ENCODE data around the gene VPS18.

Gene VPS18

DNA sequence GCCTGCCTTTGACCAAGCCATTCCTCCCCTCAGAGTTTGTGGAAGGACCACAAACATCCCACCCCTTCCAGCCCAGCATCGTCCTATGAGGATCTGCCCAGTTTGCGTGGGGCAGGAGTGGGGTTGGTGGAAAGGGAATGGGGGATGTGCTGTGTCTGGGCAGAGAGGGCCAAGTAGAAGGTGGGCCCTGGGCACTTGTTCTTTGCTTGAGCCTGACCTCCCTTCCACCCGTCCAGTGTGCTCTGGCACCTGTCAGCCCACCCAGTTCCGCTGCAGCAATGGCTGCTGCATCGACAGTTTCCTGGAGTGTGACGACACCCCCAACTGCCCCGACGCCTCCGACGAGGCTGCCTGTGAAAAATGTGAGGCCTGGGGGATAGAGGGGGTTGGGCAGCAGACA is 40.1 kb upstream of the VPS18 start:
- Histone ChIP-seq H2AFZ (ENCODE audit: low read depth, low read length, severe bottlenecking) (no peak overlapping the region), H3K9me2 (replicated peaks; ENCODE audit: insufficient read depth, low read length) (no peaks in the 10 kb centered on the region), H3K27me3 (ENCODE audit: low read length) (no peaks in the 10 kb centered on the region), H3K27ac (ENCODE audit: low read depth, low read length) (no peak overlapping the region), H3K9ac (ENCODE audit: low read length) (no peak overlapping the region), H3K4me3 (ENCODE audit: insufficient read depth, low read length, poor library complexity, severe bottlenecking) (no peak overlapping the region), H3K79me2 (ENCODE audit: insufficient read depth, low read length) (no peaks in the 10 kb centered on the region), H3K4me2 (ENCODE audit: low read depth, low read length, poor library complexity, severe bottlenecking) (no peak overlapping the region), H3K36me3 (ENCODE audit: low read length) (no peaks in the 10 kb centered on the region), H4K20me1 (ENCODE audit: low read depth, low read length) (no peaks in the 10 kb centered on the region), H3K9me3 (ENCODE audit: insufficient read depth, low read length) (no peaks in the 10 kb centered on the region), H3F3A (ENCODE audit: insufficient read depth) (no peaks in the 10 kb centered on the region)
- TF ChIP-seq EZH2phosphoT487 (conservative IDR thresholded peaks at IDR 0.05; ENCODE audit: low read length): no peak
- TF ChIP-seq, protein P1, sequence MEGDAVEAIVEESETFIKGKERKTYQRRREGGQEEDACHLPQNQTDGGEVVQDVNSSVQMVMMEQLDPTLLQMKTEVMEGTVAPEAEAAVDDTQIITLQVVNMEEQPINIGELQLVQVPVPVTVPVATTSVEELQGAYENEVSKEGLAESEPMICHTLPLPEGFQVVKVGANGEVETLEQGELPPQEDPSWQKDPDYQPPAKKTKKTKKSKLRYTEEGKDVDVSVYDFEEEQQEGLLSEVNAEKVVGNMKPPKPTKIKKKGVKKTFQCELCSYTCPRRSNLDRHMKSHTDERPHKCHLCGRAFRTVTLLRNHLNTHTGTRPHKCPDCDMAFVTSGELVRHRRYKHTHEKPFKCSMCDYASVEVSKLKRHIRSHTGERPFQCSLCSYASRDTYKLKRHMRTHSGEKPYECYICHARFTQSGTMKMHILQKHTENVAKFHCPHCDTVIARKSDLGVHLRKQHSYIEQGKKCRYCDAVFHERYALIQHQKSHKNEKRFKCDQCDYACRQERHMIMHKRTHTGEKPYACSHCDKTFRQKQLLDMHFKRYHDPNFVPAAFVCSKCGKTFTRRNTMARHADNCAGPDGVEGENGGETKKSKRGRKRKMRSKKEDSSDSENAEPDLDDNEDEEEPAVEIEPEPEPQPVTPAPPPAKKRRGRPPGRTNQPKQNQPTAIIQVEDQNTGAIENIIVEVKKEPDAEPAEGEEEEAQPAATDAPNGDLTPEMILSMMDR (IDR thresholded peaks at IDR 0.05; ENCODE audit: insufficient read depth, low read length, poor library complexity, severe bottlenecking): no peak

- H3K27me3 ChIP-seq (ENCODE audit: low read length): no peaks in the 10 kb centered on the region
- H3K79me2 ChIP-seq (ENCODE audit: insufficient read depth, low read length): no peaks in the 10 kb centered on the region
- no peak overlapping the region for H3K9ac ChIP-seq (ENCODE audit: low read length)
- H3K9me2 ChIP-seq (replicated peaks; ENCODE audit: insufficient read depth, low read length): no peaks in the 10 kb centered on the region
- no peak for TF ChIP-seq EZH2phosphoT487 (conservative IDR thresholded peaks at IDR 0.05; ENCODE audit: low read length)
- TF ChIP-seq, protein P1 (IDR thresholded peaks at IDR 0.05; ENCODE audit: insufficient read depth, low read length, poor library complexity, severe bottlenecking): no peak
- no peaks in the 10 kb centered on the region for H4K20me1 ChIP-seq (ENCODE audit: low read depth, low read length)
- H3K9me3 ChIP-seq (ENCODE audit: insufficient read depth, low read length): no peaks in the 10 kb centered on the region
- H3K4me3 ChIP-seq (ENCODE audit: insufficient read depth, low read length, poor library complexity, severe bottlenecking): no peak overlapping the region
- no peak overlapping the region for H2AFZ ChIP-seq (ENCODE audit: low read depth, low read length, severe bottlenecking)
- H3K36me3 ChIP-seq (ENCODE audit: low read length): no peaks in the 10 kb centered on the region
- no peaks in the 10 kb centered on the region for H3F3A ChIP-seq (ENCODE audit: insufficient read depth)
- H3K27ac ChIP-seq (ENCODE audit: low read depth, low read length): no peak overlapping the region
- no peak overlapping the region for H3K4me2 ChIP-seq (ENCODE audit: low read depth, low read length, poor library complexity, severe bottlenecking)
Measured at GRCh38 chr15:40855706-40856234, 38.5 kb upstream of the VPS18 start.

GRCh38 chr15:40856746-40857145 is 37.5 kb upstream of the VPS18 start:
- no peaks in the 10 kb centered on the region for H3F3A ChIP-seq (ENCODE audit: insufficient read depth)
- H4K20me1 ChIP-seq (ENCODE audit: low read depth, low read length): no peaks in the 10 kb centered on the region
- no peaks in the 10 kb centered on the region for H3K27me3 ChIP-seq (ENCODE audit: low read length)
- TF ChIP-seq, protein P1 (IDR thresholded peaks at IDR 0.05; ENCODE audit: insufficient read depth, low read length, poor library complexity, severe bottlenecking): no peak
- TF ChIP-seq EZH2phosphoT487 (conservative IDR thresholded peaks at IDR 0.05; ENCODE audit: low read length): no peak
- no peak overlapping the region for H3K4me2 ChIP-seq (ENCODE audit: low read depth, low read length, poor library complexity, severe bottlenecking)
- H3K79me2 ChIP-seq (ENCODE audit: insufficient read depth, low read length): no peaks in the 10 kb centered on the region
- no peaks in the 10 kb centered on the region for H3K9me3 ChIP-seq (ENCODE audit: insufficient read depth, low read length)
- H2AFZ ChIP-seq (ENCODE audit: low read depth, low read length, severe bottlenecking): no peak overlapping the region
- H3K4me3 ChIP-seq (ENCODE audit: insufficient read depth, low read length, poor library complexity, severe bottlenecking): no peak overlapping the region
- no peak overlapping the region for H3K9ac ChIP-seq (ENCODE audit: low read length)
- no peaks in the 10 kb centered on the region for H3K9me2 ChIP-seq (replicated peaks; ENCODE audit: insufficient read depth, low read length)
- H3K27ac ChIP-seq (ENCODE audit: low read depth, low read length): no peak overlapping the region
- H3K36me3 ChIP-seq (ENCODE audit: low read length): no peaks in the 10 kb centered on the region
